Naive thymus-derived CD4-positive, alpha-beta T cell (primary cell): ENCODE data around the gene TTC8. TPM values are rescaled to one million over a fixed set of nuclear protein-coding genes. Genes with fewer than 3 reads are reported as not detected.
"Not testable (repeated sequence)": the region's sequence is repeated elsewhere in the genome, so short reads cannot be mapped to it uniquely, and the experiment has no call there.

Source experiments
- ATAC-seq: fragments of 150-1000 bp; cut with Tn5 transposase; 2 replicates; pipeline ENCODE4 v1.10.0; 2021; ENCODE audit warnings: mild to moderate bottlenecking, moderate library complexity
- CTCF ChIA-PET: fragments of 350-600 bp; sonication (Branson Sonifier 250); formaldehyde crosslinking; loops from one replicate; lab custom pipeline; 2021; ENCODE audit warnings: antibody characterized with exemption; lab: Charles Lee
- POLR2A ChIA-PET: fragments of 350-600 bp; sonication (Branson Sonifier 250); formaldehyde crosslinking; loops from one replicate; lab custom pipeline; 2021; ENCODE audit warnings: antibody characterized with exemption, inconsistent platforms; lab: Charles Lee
- DNase-seq, 9 donors: peaks; one replicate each; pipeline versions ENCODE4 v3.0.0 to v3.0.0-alpha.2; 2020 to 2022; ENCODE audit warnings: mixed read lengths in 1 of 9
- H3K27ac ChIP-seq: one replicate; pipeline ENCODE4 v1.7.0; 2013; ENCODE audit warnings: mild to moderate bottlenecking, low read depth, low read length, moderate library complexity
- H3K27me3 ChIP-seq, 2 donors: one replicate each; pipeline ENCODE4 v1.7.0; 2013; ENCODE audit warnings: low read length in 2 of 2, mild to moderate bottlenecking in 2 of 2, moderate library complexity in 2 of 2; ENCODE audit not compliant: control insufficient read depth in 2 of 2, insufficient read depth in 2 of 2
- H3K36me3 ChIP-seq, 3 experiments: 1 replicate in 2 of 3; 2 replicates in 1 of 3; pipeline ENCODE4 v1.7.0; 2013; ENCODE audit warnings: low read length in 3 of 3, mild to moderate bottlenecking in 3 of 3, moderate library complexity in 1 of 3; ENCODE audit not compliant: insufficient read depth in 3 of 3, control insufficient read depth in 2 of 3
- H3K4me1 ChIP-seq, 2 donors: one replicate each; pipeline ENCODE4 v1.7.0; 2013; ENCODE audit warnings: low read length in 2 of 2, mild to moderate bottlenecking in 2 of 2, moderate library complexity in 1 of 2; ENCODE audit not compliant: control insufficient read depth in 2 of 2, insufficient read depth in 2 of 2
- H3K4me3 ChIP-seq: 2 replicates; pipeline ENCODE4 v1.7.0; 2013; ENCODE audit warnings: mild to moderate bottlenecking, low read length
- H3K9me3 ChIP-seq, 3 experiments: 1 replicate in 2 of 3; 2 replicates in 1 of 3; pipeline ENCODE4 v1.7.0; 2013; ENCODE audit warnings: low read length in 3 of 3; ENCODE audit not compliant: control insufficient read depth in 2 of 3
- H3K27ac Mint-ChIP-seq, 9 donors: one replicate each; pipeline ENCODE4 v1.8.0; 2020 to 2022; ENCODE audit warnings: mixed read lengths in 9 of 9, mild to moderate bottlenecking in 8 of 9, moderate library complexity in 5 of 9, inconsistent platforms in 2 of 9
- H3K27me3 Mint-ChIP-seq, 5 donors: one replicate each; pipeline ENCODE4 v1.8.0; 2021 to 2022; ENCODE audit warnings: mixed read lengths in 5 of 5, mild to moderate bottlenecking in 1 of 5
- H3K36me3 Mint-ChIP-seq, 5 donors: one replicate each; pipeline ENCODE4 v1.8.0; 2020 to 2022; ENCODE audit warnings: mixed read lengths in 5 of 5, mild to moderate bottlenecking in 3 of 5, inconsistent platforms in 1 of 5
- H3K4me1 Mint-ChIP-seq, 7 donors: one replicate each; pipeline ENCODE4 v1.8.0; 2020 to 2022; ENCODE audit warnings: mixed read lengths in 7 of 7, mild to moderate bottlenecking in 3 of 7, inconsistent platforms in 1 of 7
- H3K4me3 Mint-ChIP-seq, 10 donors: one replicate each; pipeline ENCODE4 v1.8.0; 2020 to 2022; ENCODE audit warnings: mild to moderate bottlenecking in 10 of 10, mixed read lengths in 10 of 10, moderate library complexity in 6 of 10, inconsistent platforms in 2 of 10
- H3K9me3 Mint-ChIP-seq, 11 donors: one replicate each; pipeline ENCODE4 v1.8.0; 2020 to 2022; ENCODE audit warnings: mixed read lengths in 11 of 11, mild to moderate bottlenecking in 4 of 11, inconsistent platforms in 1 of 11, moderate library complexity in 1 of 11
- intact Hi-C, 2 donors: fragments of 100-400 bp; cut with micrococcal nuclease; formaldehyde crosslinking; loops; one replicate each; pipeline ENCODE4 v1.15.1; 2023
- polyA plus RNA-seq, 2 donors: library from polyadenylated mRNA; unstranded; fragments of 300-500 nt; fragmentation: Illumina TruSeq; gene quantifications; one replicate each; pipeline ENCODE4 v1.2.3, GENCODE V29; 2021
- total RNA-seq, 6 experiments: library from RNA in 5 of 6; stranded (reverse) in 5 of 6; gene quantifications; 1 replicate in 5 of 6; 2 replicates in 1 of 6; pipeline ENCODE4 v1.2.3 and lab custom pipeline; 2021 to 2026

Gene TTC8
- total and polyA plus RNA-seq, 7 experiments from 2014 or later = 1.3 to 3.4 (median 2.1) TPM

- no peaks in the 10 kb centered on the region for H3K4me1 ChIP-seq
- POLR2A ChIA-PET = no interaction called here
- no peaks in the 10 kb centered on the region for H3K36me3 ChIP-seq
- H3K27me3 ChIP-seq = no peaks in the 10 kb centered on the region
- intact Hi-C loops = no loop called here
- no peaks in the 10 kb centered on the region for H3K9me3 Mint-ChIP-seq
- H3K4me3 ChIP-seq = no peak overlapping the region
- DNase-seq (no peak), ATAC-seq (no peak)
- H3K9me3 ChIP-seq = no peaks in the 10 kb centered on the region
- H3K27ac Mint-ChIP-seq = no peak overlapping the region
- CTCF ChIA-PET = no interaction called here
- no peak overlapping the region for H3K4me3 Mint-ChIP-seq
- no peak overlapping the region for H3K27ac ChIP-seq
- H3K4me1 Mint-ChIP-seq = no peaks in the 10 kb centered on the region
- H3K36me3 Mint-ChIP-seq = peaks cover 0 to 7% (median 0%) of the 10 kb centered on the region in 5 donors
- H3K27me3 Mint-ChIP-seq = peaks cover 0 to 2% (median 0%) of the 10 kb centered on the region in 5 donors
Observed at GRCh38 chr14:88851587-88851986, 27.1 kb downstream of the TTC8 start.

GRCh38 chr14:88852632-88853031 lies 28.2 kb downstream of the TTC8 start:
- ATAC-seq (no peak), DNase-seq (no peak)
- H3K36me3 Mint-ChIP-seq = peaks cover 0 to 7% (median 0%) of the 10 kb centered on the region in 5 donors
- peaks cover 0 to 2% (median 0%) of the 10 kb centered on the region in 5 donors for H3K27me3 Mint-ChIP-seq
- Histone ChIP-seq H3K27ac (no peak overlapping the region), H3K4me1 (no peaks in the 10 kb centered on the region), H3K4me3 (no peak overlapping the region), H3K36me3 (no peaks in the 10 kb centered on the region), H3K27me3 (no peaks in the 10 kb centered on the region), H3K9me3 (no peaks in the 10 kb centered on the region)
- ChIA-PET POLR2A (no interaction called here), CTCF (no interaction called here)
- H3K4me1 Mint-ChIP-seq = no peaks in the 10 kb centered on the region
- intact Hi-C loops = no loop called here
- H3K9me3 Mint-ChIP-seq = no peaks in the 10 kb centered on the region
- no peak overlapping the region for H3K4me3 Mint-ChIP-seq
- H3K27ac Mint-ChIP-seq = no peak overlapping the region

- H3K27ac ChIP-seq = no peak overlapping the region
- H3K36me3 ChIP-seq = no peaks in the 10 kb centered on the region
- Mint-ChIP-seq H3K4me1 (no peaks in the 10 kb centered on the region), H3K27ac (no peak overlapping the region), H3K4me3 (no peak overlapping the region), H3K27me3 (peaks cover 0 to 2% (median 0%) of the 10 kb centered on the region in 5 donors), H3K9me3 (no peaks in the 10 kb centered on the region), H3K36me3 (peaks cover 0 to 7% (median 0%) of the 10 kb centered on the region in 5 donors)
- H3K9me3 ChIP-seq = no peaks in the 10 kb centered on the region
- H3K4me1 ChIP-seq = no peaks in the 10 kb centered on the region
- ChIA-PET CTCF (interaction anchor here (0.5 kb wide), 1 partner anchor 378 kb away, joined by 3 read pairs; no protein-coding TSS in a partner anchor), POLR2A (no interaction called here)
- H3K27me3 ChIP-seq = no peaks in the 10 kb centered on the region
- no peak overlapping the region for H3K4me3 ChIP-seq
- DNase-seq = no peak
- ATAC-seq = no peak
- intact Hi-C loops = no loop called here
Observed at GRCh38 chr14:88853129-88853528, 28.7 kb downstream of the TTC8 start.

- Mint-ChIP-seq H3K9me3 (peaks cover 0 to 5% (median 0%) of the 10 kb centered on the region in 11 donors), H3K36me3 (peaks cover 0 to 23% (median 9%) of the 10 kb centered on the region in 5 donors), H3K27me3 (no peaks in the 10 kb centered on the region), H3K4me3 (no peak overlapping the region), H3K27ac (no peak overlapping the region), H3K4me1 (no peaks in the 10 kb centered on the region)
- ATAC-seq = no peak
- no peak overlapping the region for H3K4me3 ChIP-seq
- intact Hi-C loops = no loop called here
- no peak overlapping the region for H3K27ac ChIP-seq
- DNase-seq = no peak
- ChIA-PET CTCF (no interaction called here), POLR2A (no interaction called here)
- H3K9me3 ChIP-seq = no peaks in the 10 kb centered on the region
- H3K36me3 ChIP-seq = no peaks in the 10 kb centered on the region
- no peaks in the 10 kb centered on the region for H3K27me3 ChIP-seq
- no peaks in the 10 kb centered on the region for H3K4me1 ChIP-seq
Observed at GRCh38 chr14:88856786-88857366, 32.4 kb downstream of the TTC8 start.

GRCh38 chr14:88857861-88858260 lies 33.4 kb downstream of the TTC8 start:
- H3K9me3 Mint-ChIP-seq, H3K9me3 ChIP-seq, DNase-seq, intact Hi-C loops, H3K27ac ChIP-seq, H3K4me1 ChIP-seq, H3K4me3 Mint-ChIP-seq, H3K36me3 ChIP-seq, H3K4me1 Mint-ChIP-seq, H3K27me3 Mint-ChIP-seq, CTCF ChIA-PET, H3K4me3 ChIP-seq, ATAC-seq, POLR2A ChIA-PET, H3K27me3 ChIP-seq, H3K27ac Mint-ChIP-seq: not testable (repeated sequence)
- H3K36me3 Mint-ChIP-seq = peaks cover 0 to 22% (median 11%) of the 10 kb centered on the region in 5 donors

GRCh38 chr14:88859118-88859517 lies 34.7 kb downstream of the TTC8 start:
- H3K4me1 Mint-ChIP-seq, DNase-seq, H3K9me3 Mint-ChIP-seq, H3K27me3 Mint-ChIP-seq, intact Hi-C loops, H3K27me3 ChIP-seq, H3K36me3 ChIP-seq, ATAC-seq, H3K4me3 Mint-ChIP-seq, H3K27ac Mint-ChIP-seq, POLR2A ChIA-PET, H3K4me1 ChIP-seq, H3K4me3 ChIP-seq, H3K9me3 ChIP-seq, CTCF ChIA-PET, H3K27ac ChIP-seq: not testable (repeated sequence)
- peaks cover 0 to 21% (median 8%) of the 10 kb centered on the region in 5 donors for H3K36me3 Mint-ChIP-seq

- POLR2A ChIA-PET = interaction anchor here (1.0 kb wide), 1 partner anchor 13 kb away, joined by 3 read pairs; no protein-coding TSS in a partner anchor
- intact Hi-C loops = no loop called here
Observed at GRCh38 chr14:88863167-88863566, 38.7 kb downstream of the TTC8 start.

More at GRCh38 chr14:88863167-88863566, 38.7 kb downstream of the TTC8 start:
- no peaks in the 10 kb centered on the region for H3K4me1 ChIP-seq
- Mint-ChIP-seq H3K9me3 (peaks cover 0 to 5% (median 0%) of the 10 kb centered on the region in 11 donors), H3K27me3 (no peaks in the 10 kb centered on the region), H3K4me3 (no peak overlapping the region), H3K27ac (no peak overlapping the region), H3K36me3 (peaks cover 0 to 16% (median 8%) of the 10 kb centered on the region in 5 donors), H3K4me1 (no peaks in the 10 kb centered on the region)
- ATAC-seq (no peak), DNase-seq (no peak)
- no peaks in the 10 kb centered on the region for H3K27me3 ChIP-seq
- H3K27ac ChIP-seq = no peak overlapping the region
- no peaks in the 10 kb centered on the region for H3K36me3 ChIP-seq
- CTCF ChIA-PET = no interaction called here
- H3K4me3 ChIP-seq = no peak overlapping the region
- no peaks in the 10 kb centered on the region for H3K9me3 ChIP-seq
